ENCODE results near the gene STAT6.
A peak's percentile ranks its signal among the peaks of the same experiment; 100 is the strongest.

STAT6 gene

DNA sequence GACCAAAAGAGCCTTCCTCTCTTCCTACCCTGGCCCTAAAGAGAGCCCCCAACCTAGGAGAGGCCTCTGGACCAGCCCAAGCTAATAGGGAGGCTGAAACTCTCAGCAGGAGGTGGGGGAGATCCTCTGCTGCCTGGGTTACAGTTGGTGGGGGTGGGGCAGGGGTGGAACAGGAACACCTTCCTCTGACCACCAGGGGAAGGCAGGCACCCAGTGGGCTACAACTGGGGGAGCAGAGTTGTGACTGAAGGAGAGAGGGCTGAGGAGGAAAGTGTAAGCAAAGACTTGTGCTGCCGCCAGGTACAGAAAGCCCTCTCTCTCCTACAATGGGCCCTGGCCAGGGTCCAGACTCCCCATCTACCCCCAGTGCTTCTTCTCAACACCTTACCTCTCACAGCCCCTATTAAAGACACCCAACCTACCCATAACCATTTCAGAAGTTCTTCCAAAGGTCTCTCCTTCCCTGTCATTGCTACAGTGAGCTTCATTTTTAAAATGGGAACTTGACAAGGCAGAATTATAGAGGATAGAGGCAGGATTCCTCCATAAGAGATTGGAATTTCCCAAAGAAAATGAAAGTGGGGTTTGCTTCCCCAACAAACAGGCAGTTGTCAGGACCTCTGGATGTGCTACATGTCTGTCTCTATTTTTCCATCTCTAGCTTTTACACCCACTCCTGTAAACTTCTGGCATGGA lies 62.6 kb downstream of the STAT6 start:
- DNase-seq (ENCODE audit: low spot score): no peak

DNA sequence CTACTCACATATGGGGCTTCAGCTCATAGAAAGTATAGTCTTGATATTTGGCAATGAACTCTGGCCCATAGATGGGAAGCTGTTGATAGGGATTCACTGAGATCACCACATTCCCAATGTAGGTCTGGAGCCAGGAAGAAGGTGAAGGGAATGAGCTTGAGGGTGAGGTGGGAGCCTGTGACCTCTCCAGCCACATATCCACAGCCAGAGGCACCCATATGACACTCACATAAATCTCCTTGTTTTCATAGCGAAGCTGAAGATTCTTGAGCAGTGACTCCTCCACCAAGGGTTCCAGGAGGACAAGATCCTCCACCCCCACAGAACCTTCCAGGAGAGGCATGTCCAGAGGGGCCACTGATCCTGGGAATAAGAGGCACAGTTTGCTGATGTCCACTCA lies 63.2 kb downstream of the STAT6 start:
- DNase-seq (ENCODE audit: low spot score): no peak

DNA sequence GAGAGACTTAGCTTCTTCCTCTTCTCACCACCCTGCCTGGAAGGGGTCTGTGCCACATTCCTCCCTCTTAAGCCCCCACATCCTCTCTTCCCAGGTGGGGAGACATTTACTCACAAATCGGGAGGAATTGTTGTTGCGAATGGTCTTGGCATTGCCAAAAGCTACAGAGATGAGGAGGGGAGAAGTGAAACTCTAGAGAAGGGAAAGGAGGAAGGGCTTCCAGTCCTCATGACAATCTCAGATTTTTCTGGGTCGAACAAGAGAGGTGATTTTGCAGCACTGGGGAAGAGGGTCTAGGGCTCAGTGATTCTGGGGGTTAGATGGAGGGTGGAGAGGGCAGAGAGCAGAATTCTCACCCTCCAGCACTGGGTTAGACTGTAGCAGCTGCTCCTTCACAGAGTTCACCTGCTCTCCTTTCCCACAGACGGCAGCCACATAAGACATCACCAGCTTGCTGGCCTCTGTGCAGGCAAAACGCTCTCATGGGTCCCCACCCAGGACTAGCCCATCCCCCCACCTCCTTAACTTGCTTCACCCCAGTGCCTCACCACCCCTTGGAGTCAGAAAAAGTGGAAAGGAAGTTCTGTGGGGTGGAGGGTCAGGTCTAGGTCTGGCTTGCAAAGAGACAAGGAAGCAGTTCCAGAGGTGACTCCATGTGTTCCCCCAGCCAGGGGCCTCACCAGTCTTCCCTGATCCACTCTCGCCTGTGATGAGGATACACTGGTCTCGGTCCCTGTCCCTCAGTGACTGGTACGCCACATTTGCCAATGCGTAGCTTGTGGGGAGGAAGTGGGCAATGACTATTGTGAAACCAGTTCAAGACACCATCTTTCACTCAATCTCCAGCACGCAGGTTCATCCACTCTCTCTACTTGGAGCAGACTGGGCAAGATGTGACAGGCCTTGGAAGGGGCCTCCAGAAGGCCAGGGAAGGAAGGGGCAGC lies 63.9 kb downstream of the STAT6 start:
- peak; percentile 17 for DNase-seq (ENCODE audit: low spot score)

DNA sequence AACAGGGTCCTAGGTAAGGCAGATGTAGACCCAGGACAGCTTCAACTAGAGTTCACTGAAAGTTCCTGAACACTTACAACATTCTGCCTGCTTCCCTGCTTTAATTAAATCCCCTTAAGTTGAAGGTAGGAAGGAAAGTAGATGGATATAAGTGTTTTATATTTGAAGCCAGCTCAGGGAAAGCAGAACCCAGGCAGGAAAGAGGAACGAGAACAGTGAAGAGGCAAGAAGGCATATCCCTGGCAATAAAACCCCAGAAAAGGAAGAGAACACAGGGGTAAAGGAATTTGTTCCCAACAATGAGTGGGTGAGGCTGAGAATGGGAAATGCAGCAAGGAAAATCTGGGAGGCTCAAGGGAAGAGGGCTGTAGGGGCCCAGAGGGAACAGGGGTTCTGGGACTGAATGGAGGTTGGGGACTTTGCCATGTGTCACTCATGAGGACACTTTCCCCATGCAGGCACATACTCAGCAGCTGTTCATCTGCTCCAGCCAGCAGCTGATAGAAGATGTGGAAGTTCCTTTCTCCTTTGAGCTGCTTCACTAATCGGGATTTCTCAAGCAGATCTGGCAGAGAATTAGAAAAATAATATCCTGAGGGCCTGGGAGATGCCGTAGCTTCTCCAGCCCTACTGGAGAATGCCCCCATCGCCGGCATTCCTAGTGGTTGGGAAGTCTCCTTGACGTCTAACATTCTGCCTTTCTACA lies 64.9 kb downstream of the STAT6 start:
- no peak for DNase-seq (ENCODE audit: low spot score)
